ENCODE data around the gene AK1. TPM values are rescaled to one million over a fixed set of nuclear protein-coding genes. Genes with fewer than 3 reads are reported as not detected.

Gene AK1
- total RNA-seq, 2 donors from 2014 or later, result 263 to 398 TPM

DNA sequence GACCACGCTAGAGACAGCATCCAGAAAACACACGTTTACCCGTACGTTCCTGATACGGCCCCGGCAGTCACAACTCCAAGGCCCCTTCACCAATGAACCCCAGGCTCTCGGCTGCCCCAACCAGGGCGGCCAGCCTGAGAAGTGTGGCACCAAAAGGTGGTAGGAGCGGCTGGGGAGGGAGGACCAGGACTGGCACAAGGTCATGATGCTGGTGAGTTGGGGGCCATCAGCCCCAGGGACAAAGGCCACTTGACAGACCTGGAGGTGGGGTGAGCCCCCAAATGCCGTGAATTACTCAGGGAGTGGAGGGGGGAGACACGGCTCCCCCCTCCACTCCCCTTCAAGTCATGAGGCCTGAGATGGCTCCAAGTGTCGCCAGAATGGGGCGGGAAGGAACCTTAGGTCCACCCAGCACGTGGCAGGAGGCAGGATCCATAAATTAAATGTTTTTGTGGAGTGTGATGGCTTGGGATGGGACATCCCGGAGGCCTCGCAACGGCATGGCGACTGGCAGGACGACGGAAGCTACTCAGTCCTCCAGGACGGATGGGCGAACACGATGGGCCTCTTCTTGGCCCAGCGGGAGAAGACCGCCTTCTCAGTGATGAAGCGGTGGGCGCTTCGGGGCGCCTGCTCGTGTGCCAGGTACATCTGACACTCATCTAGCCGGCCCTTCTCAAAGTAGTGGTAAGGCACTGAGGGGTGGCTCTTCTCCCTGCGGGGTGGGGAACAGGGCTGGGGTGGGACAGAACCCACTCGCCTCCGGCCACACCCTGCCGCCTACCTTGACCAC is 30.6 kb upstream of the AK1 start:
- peaks cover 33% of the 10 kb centered on the region for H3K36me3 ChIP-seq

DNA sequence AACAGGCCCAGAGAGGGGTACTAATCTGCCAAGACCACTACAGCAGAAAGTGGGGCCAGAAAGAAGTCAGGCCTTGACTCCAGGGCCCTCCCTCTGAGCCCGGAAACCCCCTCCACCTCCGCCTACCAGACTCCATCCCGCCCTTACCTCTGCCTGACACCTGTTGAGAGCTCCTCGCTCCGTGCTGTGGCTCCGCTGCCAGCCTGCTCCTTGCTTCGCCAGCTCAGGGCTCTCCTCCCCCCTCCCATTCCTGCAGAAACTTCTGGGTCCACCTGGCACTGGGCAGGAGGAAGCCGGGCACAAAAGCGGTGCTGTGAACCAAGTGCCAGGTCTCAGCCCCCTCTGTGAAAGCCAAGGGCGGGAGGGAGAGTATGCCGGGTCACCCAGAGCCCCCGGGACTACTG is 28.3 kb upstream of the AK1 start:
- DNase-seq (ENCODE audit: low spot score), result no peak
- Histone ChIP-seq H3K27ac (peak overlapping the region; percentile 11 to 63), H3K4me1 (peaks cover 0 to 44% of the 10 kb centered on the region in 2 donors), H3K27me3 (no peaks in the 10 kb centered on the region), H3K36me3 (peaks cover 19% of the 10 kb centered on the region), H3K9me3 (no peaks in the 10 kb centered on the region), H3K4me3 (no peak overlapping the region)
- TF ChIP-seq, protein P1, sequence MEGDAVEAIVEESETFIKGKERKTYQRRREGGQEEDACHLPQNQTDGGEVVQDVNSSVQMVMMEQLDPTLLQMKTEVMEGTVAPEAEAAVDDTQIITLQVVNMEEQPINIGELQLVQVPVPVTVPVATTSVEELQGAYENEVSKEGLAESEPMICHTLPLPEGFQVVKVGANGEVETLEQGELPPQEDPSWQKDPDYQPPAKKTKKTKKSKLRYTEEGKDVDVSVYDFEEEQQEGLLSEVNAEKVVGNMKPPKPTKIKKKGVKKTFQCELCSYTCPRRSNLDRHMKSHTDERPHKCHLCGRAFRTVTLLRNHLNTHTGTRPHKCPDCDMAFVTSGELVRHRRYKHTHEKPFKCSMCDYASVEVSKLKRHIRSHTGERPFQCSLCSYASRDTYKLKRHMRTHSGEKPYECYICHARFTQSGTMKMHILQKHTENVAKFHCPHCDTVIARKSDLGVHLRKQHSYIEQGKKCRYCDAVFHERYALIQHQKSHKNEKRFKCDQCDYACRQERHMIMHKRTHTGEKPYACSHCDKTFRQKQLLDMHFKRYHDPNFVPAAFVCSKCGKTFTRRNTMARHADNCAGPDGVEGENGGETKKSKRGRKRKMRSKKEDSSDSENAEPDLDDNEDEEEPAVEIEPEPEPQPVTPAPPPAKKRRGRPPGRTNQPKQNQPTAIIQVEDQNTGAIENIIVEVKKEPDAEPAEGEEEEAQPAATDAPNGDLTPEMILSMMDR (IDR thresholded peaks at IDR 0.05), result no peak

More for the DNA sequence above, 30.6 kb upstream of the AK1 start:
- TF ChIP-seq, protein P1 (IDR thresholded peaks at IDR 0.05), result no peak
- no peak overlapping the region for H3K27ac ChIP-seq
- H3K9me3 ChIP-seq, result no peaks in the 10 kb centered on the region
- no peaks in the 10 kb centered on the region for H3K27me3 ChIP-seq
- H3K4me1 ChIP-seq, result peaks cover 0 to 43% of the 10 kb centered on the region in 2 donors
- DNase-seq (ENCODE audit: low spot score), result no peak
- H3K4me3 ChIP-seq, result no peak overlapping the region

DNA sequence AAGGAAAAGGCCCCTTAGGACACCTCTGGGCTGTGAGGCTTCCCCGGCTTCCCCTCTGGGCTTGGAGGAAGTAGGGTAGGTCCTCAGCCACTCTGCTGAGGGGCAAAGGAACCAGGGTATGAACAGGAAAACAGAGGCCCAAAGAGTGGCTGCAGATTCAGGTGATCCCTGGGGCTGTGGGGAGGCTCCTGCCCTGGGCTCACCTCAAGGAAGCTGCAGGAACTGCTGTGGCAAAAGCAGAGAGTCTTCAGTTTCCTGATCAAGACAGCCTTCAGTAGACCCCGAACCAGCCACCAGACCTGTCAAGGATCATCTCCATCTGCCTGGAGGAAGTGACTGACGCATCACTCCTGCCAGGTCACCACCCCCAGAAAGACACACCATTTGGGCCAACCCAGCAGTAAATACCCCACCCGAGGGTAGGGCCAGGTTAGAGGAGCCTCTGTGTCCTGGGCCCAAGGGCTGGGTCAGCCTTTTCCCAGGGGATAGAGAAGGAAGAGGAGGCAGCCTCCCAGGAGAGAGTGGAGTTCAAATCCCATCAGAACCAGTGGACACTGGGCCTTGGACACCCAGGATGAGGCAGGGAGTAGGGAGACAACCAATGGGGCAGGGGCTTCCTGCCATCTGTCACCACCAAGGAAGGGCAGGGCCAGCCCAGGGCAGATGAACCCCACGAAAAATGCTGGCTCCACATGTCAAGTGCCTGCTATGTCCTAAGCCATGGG is 27.7 kb upstream of the AK1 start:
- Histone ChIP-seq H3K27me3 (no peaks in the 10 kb centered on the region), H3K27ac (peak overlapping the region; percentile 38 to 63), H3K36me3 (peaks cover 19% of the 10 kb centered on the region), H3K9me3 (no peaks in the 10 kb centered on the region), H3K4me3 (no peak overlapping the region), H3K4me1 (peaks cover 0 to 45% of the 10 kb centered on the region in 2 donors)
- no peak for DNase-seq (ENCODE audit: low spot score)
- TF ChIP-seq, protein P1 (IDR thresholded peaks at IDR 0.05), result no peak

DNA sequence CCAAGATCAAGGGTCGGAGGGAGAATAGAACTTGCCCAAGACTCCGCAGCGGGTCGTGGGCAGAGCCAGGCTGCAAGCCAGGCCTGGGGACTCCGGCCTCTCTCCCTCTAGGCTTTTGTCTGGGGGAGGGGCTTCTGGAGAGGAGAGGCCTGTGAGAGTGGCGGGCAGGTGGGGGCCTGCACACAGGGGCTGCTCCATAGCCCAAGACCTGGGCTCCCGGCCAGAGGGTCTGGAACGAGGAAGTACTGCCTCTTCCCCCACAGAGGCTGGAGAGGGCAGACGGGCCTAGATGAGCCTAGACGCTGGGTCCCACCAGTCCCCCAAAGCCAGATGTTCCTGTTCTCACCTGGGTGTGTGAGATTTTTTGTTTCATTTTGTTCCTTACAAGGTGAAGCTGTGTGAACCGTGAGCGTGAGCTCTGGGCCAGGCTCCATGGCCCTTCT is 27.1 kb upstream of the AK1 start:
- DNase-seq (ENCODE audit: low spot score), result no peak
- H3K4me1 ChIP-seq, result peaks cover 0 to 51% of the 10 kb centered on the region in 2 donors
- peaks cover 15% of the 10 kb centered on the region for H3K36me3 ChIP-seq
- no peaks in the 10 kb centered on the region for H3K27me3 ChIP-seq
- H3K4me3 ChIP-seq, result no peak overlapping the region
- H3K9me3 ChIP-seq, result no peaks in the 10 kb centered on the region
- TF ChIP-seq, protein P1 (IDR thresholded peaks at IDR 0.05), result no peak
- peak overlapping the region; percentile 38 to 63 for H3K27ac ChIP-seq

DNA sequence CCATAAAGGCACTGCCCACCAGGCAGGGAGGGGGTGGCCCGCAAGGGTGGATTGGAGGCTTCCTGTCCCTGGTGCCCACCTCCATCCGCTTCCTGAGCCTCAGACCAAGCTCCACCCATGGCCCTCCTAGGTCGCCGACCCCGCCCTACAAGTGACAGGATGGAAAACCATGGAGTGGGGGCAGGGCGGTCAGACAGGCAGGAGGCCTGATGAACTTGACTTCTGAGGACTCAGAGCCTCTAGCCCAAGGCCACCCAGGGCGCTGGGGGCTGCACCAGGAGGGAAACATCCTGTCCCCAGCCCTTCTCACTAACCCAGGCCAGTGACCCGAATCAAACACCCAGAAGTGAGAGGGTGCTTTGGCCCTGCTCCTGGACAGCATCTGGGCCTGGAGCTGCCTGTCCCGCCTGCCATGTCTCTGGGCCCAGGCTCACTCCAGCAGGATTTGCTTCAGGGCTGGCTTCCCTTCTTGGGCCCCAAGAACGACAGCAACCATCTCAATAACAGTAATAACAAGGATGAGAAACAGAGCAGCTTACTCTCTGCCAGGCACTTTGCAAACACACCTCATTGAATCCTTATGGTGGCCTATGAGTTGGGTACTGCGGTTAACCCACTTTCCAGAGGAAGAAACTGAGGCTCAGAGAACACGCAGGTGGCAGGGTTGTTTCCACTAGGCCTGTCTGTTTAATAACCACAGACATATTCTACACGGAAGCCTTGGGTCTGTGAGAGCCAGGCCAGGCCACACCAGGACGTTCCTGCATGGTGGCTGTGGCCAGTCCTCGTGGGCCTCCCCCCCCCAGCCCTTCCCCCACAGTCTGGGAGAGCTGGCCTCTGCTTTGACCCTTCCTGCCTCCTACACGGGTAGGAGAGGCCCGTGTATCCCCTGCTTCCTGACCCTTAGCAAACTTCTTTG is 26.3 kb upstream of the AK1 start:
- Histone ChIP-seq H3K27ac (peak overlapping the region; percentile 63 to 77), H3K4me3 (no peak overlapping the region), H3K4me1 (peaks cover 0 to 54% of the 10 kb centered on the region in 2 donors), H3K9me3 (no peaks in the 10 kb centered on the region), H3K36me3 (peaks cover 11% of the 10 kb centered on the region), H3K27me3 (no peaks in the 10 kb centered on the region)
- TF ChIP-seq, protein P1 (IDR thresholded peaks at IDR 0.05), result no peak
- DNase-seq (ENCODE audit: low spot score), result peak; percentile 90
